ENCODE results near the gene S100A10.
A peak's percentile ranks its signal among the peaks of the same experiment; 100 is the strongest.

S100A10 gene

DNA sequence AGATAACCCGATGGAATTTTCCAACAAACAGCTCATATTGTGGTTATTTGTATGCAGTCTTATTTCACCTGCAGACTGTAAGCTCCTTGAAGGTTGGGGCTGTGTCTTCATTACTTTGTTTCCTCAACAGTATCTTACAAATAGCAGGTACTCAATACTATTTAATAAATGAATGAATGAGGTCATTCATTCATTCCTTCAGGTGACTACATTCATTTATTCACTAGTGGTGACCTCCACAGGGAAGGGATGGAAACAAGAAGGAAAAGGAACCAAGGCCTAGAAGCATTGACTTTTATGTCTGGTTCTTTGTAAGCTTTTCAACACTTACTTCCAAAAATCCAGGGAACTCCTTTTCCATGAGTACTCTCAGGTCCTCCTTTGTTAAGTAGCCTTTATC is 7.9 kb downstream of the S100A10 start:
- DNase-seq = no peak

DNA sequence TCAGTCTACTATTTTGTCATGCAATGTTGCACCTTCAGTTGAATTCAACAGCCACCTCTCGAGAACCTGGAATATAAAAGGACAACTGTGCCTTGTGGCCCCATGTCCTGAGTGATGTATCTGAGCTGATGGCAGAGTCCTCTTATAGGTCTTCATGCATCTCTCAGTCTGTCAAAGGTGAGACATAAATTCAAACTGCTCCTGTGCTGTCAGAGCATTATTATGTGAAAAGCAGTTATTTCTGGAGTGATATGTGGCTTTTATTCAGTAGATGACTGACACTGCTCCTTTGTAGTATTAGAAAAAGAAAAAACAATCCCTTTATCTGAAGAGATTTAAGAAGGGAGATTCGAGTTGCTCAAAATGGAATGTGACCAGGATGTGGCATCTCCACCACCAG is 8.4 kb downstream of the S100A10 start:
- no peak for DNase-seq

DNA sequence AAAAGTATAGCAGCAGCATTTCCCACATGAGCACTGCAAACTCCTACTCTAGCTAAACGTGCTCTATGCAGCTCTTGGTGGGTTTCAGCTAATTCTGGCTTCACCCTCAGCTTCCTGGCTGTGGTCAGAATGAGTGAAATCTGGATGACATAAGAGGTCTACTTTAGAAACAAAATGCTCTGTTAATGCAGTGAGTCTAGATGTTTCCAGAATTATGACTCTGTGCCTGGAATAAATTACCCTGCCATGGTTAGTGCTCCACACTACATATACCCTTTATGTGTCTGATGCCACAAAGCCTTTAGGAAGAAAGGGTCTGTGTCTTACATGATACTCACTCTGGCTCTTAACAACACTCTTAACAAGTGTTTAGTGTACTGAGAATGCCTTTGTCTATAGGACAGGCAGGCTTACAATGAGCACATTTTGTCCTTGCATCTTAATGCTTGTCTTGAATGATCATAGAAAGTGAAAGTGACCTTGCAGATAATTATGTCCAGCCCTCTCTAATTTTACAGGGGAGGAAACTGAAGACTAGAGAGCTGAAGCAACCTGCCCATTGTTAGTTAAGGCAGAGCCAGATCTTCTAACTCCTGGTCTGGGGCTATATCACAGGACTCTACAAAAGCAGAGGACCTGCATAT is 9.2 kb downstream of the S100A10 start:
- peak; percentile 69 for DNase-seq

- DNase-seq = no peak
These were observed 11.2 kb downstream of the S100A10 start for GRCh38 chr1:151982300-151983005.

DNA sequence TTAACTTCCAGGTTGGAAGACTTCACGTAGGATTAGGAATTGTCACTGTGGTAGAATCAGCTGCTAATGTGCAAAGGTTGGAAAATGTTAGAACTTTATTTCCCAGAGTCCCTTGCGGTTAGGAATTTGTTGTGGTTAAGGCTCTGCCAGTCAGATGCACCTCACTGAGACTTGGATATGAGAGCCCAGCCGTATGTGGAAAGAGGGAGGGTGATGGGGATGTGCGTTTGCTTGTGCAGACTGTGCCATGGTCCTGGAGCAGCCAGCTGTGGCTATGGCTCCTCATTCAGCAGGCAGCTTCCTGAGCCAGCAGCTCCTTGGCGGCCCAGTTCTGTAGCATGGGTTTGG is 12.5 kb downstream of the S100A10 start:
- DNase-seq = no peak

- DNase-seq = no peak
These were observed 13.1 kb downstream of the S100A10 start for GRCh38 chr1:151980287-151981177.

GRCh38 chr1:151978922-151979321 is 14.7 kb downstream of the S100A10 start:
- no peak for DNase-seq

DNA sequence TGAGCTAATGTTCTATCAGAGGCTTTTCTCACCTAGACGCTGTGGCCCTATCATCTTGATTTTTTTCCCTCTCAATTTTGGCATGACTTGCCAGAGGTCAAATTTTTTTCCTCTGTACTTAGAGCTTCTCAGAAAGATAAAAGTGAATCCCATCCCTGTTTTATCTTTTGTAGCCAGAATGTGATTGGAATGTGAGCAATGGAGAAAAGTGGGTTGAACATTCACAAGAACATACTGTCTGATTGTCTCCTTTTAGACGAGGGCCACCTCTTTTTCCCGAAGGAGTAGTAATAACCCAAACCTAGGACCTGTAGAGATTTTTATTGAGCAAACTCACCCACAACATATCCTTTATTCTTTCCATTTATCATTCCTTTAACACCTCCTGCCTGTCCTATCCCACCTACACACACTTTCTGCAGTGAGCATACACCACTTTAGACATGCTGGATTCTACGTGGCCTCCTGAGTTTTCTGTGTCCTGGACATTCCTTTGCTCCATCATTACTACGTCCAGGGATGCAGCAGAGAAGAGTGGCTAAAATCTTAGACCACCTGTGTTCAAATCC is 15.9 kb downstream of the S100A10 start:
- DNase-seq = no peak

GRCh38 chr1:151976858-151977257 is 16.8 kb downstream of the S100A10 start:
- DNase-seq = no peak

DNA sequence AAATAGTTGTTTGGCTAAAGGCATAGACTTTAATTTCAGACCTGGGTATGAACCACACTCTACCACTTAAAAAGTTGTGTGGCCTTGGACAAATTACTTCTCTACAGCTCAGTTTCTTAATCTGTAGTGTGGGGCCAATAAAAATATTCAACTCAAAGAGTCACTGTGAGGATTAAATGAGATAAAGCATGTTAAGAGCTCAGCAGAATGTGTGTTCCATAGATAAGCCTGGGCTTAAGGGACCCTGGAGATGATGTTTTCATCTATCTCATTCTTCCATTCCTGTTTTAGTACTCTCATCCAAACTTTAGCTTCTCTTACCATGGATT is 17.7 kb downstream of the S100A10 start:
- no peak for DNase-seq

- no peak for DNase-seq
These were observed 18.2 kb downstream of the S100A10 start for GRCh38 chr1:151975311-151976014.

DNA sequence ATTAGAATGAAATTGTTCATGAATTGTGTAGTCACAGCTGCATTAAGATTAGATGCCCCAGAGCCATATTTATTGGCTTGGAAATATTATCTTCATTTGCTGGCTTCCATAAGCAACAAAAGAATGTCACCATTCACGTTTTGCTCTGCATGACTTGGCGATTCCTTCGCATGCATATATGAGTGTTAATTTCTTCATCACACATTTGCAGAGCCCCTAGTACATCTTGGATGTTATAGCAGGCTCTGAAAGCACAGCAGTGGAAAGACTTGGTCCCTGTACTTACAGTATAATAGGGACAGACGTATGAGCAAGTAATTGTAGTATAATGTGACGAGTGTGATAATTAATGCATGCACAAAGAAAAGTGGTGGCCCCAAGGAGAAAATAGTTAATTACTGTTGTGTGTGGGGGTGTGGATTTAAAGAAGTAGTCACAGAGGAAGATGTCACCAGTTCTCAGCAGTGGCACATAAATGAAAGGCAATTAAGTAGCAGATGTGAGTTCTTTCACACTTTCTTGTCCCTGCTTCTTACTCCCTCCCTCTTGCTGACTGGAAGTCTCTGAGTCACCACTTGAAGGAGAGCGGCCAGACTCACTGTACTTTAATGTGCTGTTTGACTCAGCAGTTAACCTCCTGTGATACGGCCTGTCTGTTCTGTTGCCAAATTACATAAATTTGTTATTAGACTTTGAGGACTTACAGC is 21.0 kb downstream of the S100A10 start:
- peak; percentile 68 for DNase-seq

- DNase-seq = no peak
These were observed 23.0 kb downstream of the S100A10 start for GRCh38 chr1:151970626-151971025.

DNA sequence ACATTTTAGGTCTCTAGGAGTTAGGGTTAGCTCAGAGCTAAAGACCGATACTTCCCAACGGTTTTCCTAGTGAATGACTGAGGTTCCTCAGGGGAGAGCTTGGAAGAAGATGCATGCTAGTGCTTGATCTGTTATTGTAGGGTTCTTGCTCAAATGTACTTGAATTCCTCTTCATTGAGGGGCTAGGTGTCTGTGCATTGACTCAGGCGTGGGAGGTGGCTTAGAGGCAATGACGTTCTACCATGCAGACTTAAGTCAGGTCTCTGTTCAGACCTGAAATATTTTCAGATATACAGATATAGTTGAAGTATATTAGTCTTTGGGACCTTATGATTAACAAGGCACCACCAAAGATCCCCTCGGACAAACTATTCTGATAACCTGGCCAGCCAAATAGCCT is 23.5 kb downstream of the S100A10 start:
- DNase-seq = no peak

DNA sequence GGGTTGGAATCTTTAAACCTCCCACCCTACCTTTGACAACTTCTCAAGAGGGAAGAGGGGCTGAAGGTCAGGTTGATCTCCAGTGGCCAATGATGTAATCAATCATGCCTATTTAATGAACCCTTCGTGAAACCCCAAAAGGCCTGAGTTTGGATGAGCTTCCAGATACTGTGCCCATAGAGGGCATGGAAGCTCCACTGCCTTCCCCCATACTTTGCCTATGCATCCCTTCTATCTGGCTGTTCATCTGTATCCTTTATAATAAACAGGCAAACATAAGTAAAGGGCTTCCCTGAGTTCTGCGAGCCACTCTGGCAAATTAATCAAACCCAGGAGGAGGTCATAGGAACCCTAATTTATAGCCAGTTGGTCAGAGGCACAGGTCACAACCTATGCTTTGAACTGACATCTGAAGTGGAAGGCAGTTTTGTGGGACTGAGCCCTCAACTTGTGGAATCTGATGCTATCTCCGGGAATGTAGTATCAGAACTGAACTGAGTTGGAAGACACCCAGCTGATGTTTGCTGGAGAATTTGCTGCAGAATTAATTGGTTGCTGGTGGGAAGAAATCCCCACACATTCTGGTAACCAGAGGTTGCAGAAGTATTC is 24.8 kb downstream of the S100A10 start:
- no peak for DNase-seq

- peak; percentile 74 for DNase-seq
These were observed 25.6 kb downstream of the S100A10 start for GRCh38 chr1:151968058-151968457.

GRCh38 chr1:151967091-151967490 is 26.6 kb downstream of the S100A10 start:
- DNase-seq = no peak

GRCh38 chr1:151966061-151966460 is 27.6 kb downstream of the S100A10 start:
- DNase-seq = no peak

DNA sequence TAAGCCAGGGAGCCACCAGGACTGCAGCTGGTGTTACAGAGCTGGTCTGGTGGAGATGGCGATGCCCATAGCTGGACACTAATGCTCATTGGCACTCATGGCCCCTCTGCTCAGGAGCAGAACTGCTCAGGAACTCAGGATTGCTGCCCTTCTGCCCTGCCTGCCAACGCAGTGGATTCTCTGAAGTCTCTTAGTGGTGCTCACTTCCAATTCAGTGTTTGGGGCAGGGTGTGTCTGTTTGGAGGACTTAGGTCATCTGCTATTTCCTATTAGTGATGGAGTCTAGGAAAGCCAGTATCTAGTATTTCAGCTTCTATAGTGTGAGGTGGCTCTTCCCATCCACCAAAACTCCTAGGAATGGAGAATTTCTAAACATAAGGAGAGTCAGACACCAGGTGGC is 29.1 kb downstream of the S100A10 start:
- no peak for DNase-seq

GRCh38 chr1:151963288-151963687 is 30.4 kb downstream of the S100A10 start:
- no peak for DNase-seq

DNA sequence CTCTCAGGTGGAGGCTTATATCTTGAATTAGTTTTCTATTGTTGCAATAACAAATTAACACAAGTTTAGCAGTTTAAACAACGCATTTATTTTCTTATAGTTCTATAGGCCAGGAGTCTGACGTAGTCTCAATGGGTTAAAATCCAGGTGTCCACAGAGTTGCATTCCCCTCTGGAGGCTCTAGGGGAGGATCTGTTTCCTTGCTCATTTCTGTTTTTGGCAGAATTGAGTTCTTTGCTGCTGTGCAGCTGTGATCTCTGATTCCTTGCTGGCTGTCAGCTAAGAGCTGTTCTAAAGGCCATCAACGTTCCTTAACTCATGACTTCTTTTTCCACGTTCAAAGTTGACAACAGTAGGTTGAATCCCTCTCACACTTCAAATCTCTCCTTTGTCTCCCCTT is 31.8 kb downstream of the S100A10 start:
- no peak for DNase-seq

Data from activated effector memory CD4-positive, alpha-beta T cell treated with anti-CD3 and anti-CD28 coated beads, Interleukin-2, amount 50 U/mL, for 16 hours (primary cell).